Measurements from ENCODE around the gene COL10A1.

DNA sequence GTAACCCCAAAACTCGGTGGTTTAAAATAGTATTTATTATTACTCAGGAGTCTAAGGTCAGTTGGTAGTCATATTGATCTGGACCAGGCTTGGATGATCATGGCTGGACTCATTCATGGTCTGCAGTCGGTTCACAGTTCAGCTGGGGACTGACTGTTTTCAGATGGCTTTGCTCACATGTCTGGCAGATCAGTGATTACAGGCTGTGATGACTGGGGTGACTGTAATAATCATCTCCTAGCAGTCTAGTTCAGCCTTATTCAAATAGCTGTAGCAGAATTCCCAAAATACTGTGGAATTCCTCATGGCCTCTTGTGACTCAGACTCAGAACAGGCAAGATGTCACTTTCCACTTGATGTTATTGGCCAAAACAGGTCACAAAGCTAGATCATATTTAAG lies 41.6 kb downstream of the COL10A1 start:
- TF ChIP-seq, protein P1, sequence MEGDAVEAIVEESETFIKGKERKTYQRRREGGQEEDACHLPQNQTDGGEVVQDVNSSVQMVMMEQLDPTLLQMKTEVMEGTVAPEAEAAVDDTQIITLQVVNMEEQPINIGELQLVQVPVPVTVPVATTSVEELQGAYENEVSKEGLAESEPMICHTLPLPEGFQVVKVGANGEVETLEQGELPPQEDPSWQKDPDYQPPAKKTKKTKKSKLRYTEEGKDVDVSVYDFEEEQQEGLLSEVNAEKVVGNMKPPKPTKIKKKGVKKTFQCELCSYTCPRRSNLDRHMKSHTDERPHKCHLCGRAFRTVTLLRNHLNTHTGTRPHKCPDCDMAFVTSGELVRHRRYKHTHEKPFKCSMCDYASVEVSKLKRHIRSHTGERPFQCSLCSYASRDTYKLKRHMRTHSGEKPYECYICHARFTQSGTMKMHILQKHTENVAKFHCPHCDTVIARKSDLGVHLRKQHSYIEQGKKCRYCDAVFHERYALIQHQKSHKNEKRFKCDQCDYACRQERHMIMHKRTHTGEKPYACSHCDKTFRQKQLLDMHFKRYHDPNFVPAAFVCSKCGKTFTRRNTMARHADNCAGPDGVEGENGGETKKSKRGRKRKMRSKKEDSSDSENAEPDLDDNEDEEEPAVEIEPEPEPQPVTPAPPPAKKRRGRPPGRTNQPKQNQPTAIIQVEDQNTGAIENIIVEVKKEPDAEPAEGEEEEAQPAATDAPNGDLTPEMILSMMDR (IDR thresholded peaks at IDR 0.05; ENCODE audit: low read length): no peak
- no peak for TF ChIP-seq EZH2 (IDR thresholded peaks at IDR 0.05; ENCODE audit: borderline replicate concordance, low read length)
